ENCODE data around the gene SRMS. TPM values are rescaled to one million over a fixed set of nuclear protein-coding genes. Genes with fewer than 3 reads are reported as not detected.

Gene SRMS
- total RNA-seq, 1 donor from 2014 or later = not detected

DNA sequence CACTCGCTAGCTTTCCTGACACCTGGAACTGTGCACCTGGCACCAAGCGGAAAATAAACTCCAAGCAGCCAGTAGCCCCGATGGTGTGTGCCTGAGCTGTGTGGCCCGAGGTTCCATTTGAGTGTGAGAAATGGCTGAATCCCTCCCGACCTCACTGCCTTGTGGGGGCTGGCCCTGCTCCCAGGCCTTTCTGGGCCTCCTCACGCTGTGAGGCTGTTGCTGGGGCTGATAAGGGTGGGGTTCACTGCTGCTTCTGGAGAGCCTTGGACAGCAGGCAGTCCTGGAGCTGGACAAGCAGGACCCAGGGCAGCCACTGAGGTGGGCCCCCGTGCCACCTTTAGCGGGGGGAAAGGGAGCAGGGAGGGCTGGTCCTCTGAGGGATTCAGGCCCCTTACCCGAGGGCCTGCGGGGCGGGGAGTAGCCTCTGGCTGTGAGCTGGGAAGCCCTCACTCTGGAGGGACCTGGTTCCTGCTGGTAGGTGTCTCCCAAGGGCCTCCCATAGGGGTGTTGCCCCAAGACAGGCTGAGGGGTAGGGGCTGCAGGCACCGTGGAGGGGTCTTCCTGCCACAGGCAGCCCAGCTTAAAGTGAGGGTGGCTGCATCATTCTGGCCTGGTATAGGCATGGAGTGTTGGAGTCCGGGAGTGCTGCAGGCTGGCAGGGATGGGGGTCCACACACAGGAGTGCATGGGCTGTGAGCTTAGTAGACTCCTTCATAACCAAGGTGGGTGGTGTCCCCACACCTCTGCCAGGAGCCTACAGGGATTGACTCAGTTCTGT, 25.3 kb downstream of the SRMS start:
- Histone ChIP-seq H3K36me3 (ENCODE audit: control insufficient read depth in 3 of 3, insufficient read depth in 3 of 3, low read length in 3 of 3) (peaks cover 11 to 18% (median 12%) of the 10 kb centered on the region in 3 donors), H3K4me1 (ENCODE audit: control insufficient read depth in 3 of 3, insufficient read depth in 3 of 3, low read length in 3 of 3) (peaks cover 22 to 36% (median 22%) of the 10 kb centered on the region in 3 donors), H3K27me3 (ENCODE audit: control insufficient read depth in 3 of 3, insufficient read depth in 3 of 3, low read length in 3 of 3) (no peaks in the 10 kb centered on the region), H3K9me3 (ENCODE audit: control insufficient read depth in 3 of 3, low read length in 3 of 3) (no peaks in the 10 kb centered on the region), H3K27ac (ENCODE audit: low read depth, low read length) (no peak overlapping the region), H3K9ac (ENCODE audit: low read depth in 1 of 3, low read length in 3 of 3) (peak overlapping the region in 1 of 3 donors; percentile 50), H3K4me3 (ENCODE audit: low read length in 3 of 3) (peak overlapping the region in 2 of 3 donors; percentile 29 to 46)

- Histone ChIP-seq H3K27ac (ENCODE audit: low read depth, low read length) (no peak overlapping the region), H3K36me3 (ENCODE audit: control insufficient read depth in 3 of 3, insufficient read depth in 3 of 3, low read length in 3 of 3) (peaks cover 11 to 18% (median 12%) of the 10 kb centered on the region in 3 donors), H3K4me1 (ENCODE audit: control insufficient read depth in 3 of 3, insufficient read depth in 3 of 3, low read length in 3 of 3) (peaks cover 22 to 36% (median 22%) of the 10 kb centered on the region in 3 donors), H3K9ac (ENCODE audit: low read depth in 1 of 3, low read length in 3 of 3) (peak overlapping the region; percentile 43 to 84 (median 81)), H3K4me3 (ENCODE audit: low read length in 3 of 3) (peak overlapping the region; percentile 62 to 80 (median 78)), H3K9me3 (ENCODE audit: control insufficient read depth in 3 of 3, low read length in 3 of 3) (no peaks in the 10 kb centered on the region), H3K27me3 (ENCODE audit: control insufficient read depth in 3 of 3, insufficient read depth in 3 of 3, low read length in 3 of 3) (no peaks in the 10 kb centered on the region)
Measured at GRCh38 chr20:63521602-63522001, 25.9 kb downstream of the SRMS start.

DNA sequence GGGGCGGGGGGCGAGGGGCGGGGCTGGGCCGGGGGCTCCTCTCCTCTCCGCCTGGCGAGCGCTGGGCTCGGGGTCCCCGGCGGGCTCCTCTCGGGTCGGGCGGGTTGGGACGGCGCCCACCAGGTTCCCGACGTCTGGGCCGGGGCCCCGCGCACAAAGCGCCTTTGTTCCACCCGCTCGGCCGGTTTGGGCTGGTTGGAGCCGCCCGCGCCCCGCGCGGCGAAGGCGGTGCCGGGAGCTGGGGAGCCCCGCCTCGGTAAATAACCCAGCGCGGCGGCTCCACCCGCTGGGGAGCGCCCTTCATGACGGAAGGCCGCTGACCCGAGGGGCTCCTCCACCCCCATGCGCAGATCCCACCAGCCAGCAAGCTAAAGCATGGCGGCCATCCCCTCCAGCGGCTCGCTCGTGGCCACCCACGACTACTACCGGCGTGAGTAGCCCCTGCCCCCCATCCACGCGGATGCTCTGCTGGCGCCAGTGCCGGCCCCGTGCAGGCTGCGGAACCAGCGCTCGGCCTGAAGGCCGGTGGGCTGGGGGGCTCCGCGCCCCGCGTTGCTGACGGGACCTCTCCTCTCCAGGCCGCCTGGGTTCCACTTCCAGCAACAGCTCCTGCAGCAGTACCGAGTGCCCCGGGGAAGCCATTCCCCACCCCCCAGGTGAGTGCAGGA, 26.5 kb downstream of the SRMS start:
- Histone ChIP-seq H3K4me1 (ENCODE audit: control insufficient read depth in 3 of 3, insufficient read depth in 3 of 3, low read length in 3 of 3) (peaks cover 22 to 36% (median 22%) of the 10 kb centered on the region in 3 donors), H3K4me3 (ENCODE audit: low read length in 3 of 3) (peak overlapping the region; percentile 62 to 80 (median 78)), H3K27ac (ENCODE audit: low read depth, low read length) (peak overlapping the region; percentile 79), H3K9ac (ENCODE audit: low read depth in 1 of 3, low read length in 3 of 3) (peak overlapping the region; percentile 43 to 84 (median 81)), H3K36me3 (ENCODE audit: control insufficient read depth in 3 of 3, insufficient read depth in 3 of 3, low read length in 3 of 3) (peaks cover 11 to 18% (median 12%) of the 10 kb centered on the region in 3 donors), H3K9me3 (ENCODE audit: control insufficient read depth in 3 of 3, low read length in 3 of 3) (no peaks in the 10 kb centered on the region), H3K27me3 (ENCODE audit: control insufficient read depth in 3 of 3, insufficient read depth in 3 of 3, low read length in 3 of 3) (no peaks in the 10 kb centered on the region)

DNA sequence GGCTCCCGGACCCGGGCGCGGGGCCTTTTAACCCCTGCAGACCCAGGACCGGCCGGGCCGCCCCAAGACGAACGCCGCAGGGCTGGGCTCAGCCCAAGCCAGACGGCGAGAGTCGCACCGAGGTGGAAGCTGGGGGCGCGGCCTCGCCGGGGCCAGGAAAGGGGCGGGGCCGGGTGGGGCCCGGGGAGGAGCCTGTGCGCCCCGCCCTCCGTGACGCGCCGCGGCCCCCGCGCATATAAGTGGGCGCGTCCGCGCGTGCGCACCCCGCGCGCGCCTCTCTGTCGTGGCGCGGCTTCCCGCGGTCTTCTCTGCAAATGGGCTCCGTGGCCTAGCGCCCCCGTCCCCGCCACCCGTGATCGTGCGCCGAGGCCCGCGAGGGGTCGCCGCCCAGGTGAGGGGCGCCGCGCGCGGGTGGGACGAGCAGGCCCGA, 27.0 kb downstream of the SRMS start, which contains the start of gene PPDPF:
PPDPF (plus strand) TSS at position 262 of the 430 bp plus-strand sequence. CDS start 544 bp downstream, outside the sequence.
- H3K4me1 ChIP-seq (ENCODE audit: control insufficient read depth in 3 of 3, insufficient read depth in 3 of 3, low read length in 3 of 3) = peaks cover 22 to 36% (median 22%) of the 10 kb centered on the region in 3 donors

GRCh38 chr20:63519668-63520503, 27.7 kb downstream of the SRMS start:
- Histone ChIP-seq H3K27ac (ENCODE audit: low read depth, low read length) (peak overlapping the region; percentile 79), H3K9me3 (ENCODE audit: control insufficient read depth in 3 of 3, low read length in 3 of 3) (no peaks in the 10 kb centered on the region), H3K9ac (ENCODE audit: low read depth in 1 of 3, low read length in 3 of 3) (peak overlapping the region in 2 of 3 donors; percentile 79 to 81), H3K36me3 (ENCODE audit: control insufficient read depth in 3 of 3, insufficient read depth in 3 of 3, low read length in 3 of 3) (peaks cover 11 to 18% (median 12%) of the 10 kb centered on the region in 3 donors), H3K4me1 (ENCODE audit: control insufficient read depth in 3 of 3, insufficient read depth in 3 of 3, low read length in 3 of 3) (peaks cover 22 to 36% (median 22%) of the 10 kb centered on the region in 3 donors), H3K27me3 (ENCODE audit: control insufficient read depth in 3 of 3, insufficient read depth in 3 of 3, low read length in 3 of 3) (no peaks in the 10 kb centered on the region), H3K4me3 (ENCODE audit: low read length in 3 of 3) (peak overlapping the region; percentile 60 to 80 (median 78))

More for the DNA sequence above, 27.0 kb downstream of the SRMS start, which contains the start of gene PPDPF:
- H3K27ac ChIP-seq (ENCODE audit: low read depth, low read length) = peak within 1 kb of the TSS; percentile 79
- H3K4me3 ChIP-seq (ENCODE audit: low read length in 3 of 3) = peak within 1 kb of the TSS; percentile 62 to 80 (median 78)
- no peaks in the 10 kb centered on the region for H3K9me3 ChIP-seq (ENCODE audit: control insufficient read depth in 3 of 3, low read length in 3 of 3)
- peaks cover 11 to 18% (median 12%) of the 10 kb centered on the region in 3 donors for H3K36me3 ChIP-seq (ENCODE audit: control insufficient read depth in 3 of 3, insufficient read depth in 3 of 3, low read length in 3 of 3)
- peak within 1 kb of the TSS; percentile 43 to 84 (median 81) for H3K9ac ChIP-seq (ENCODE audit: low read depth in 1 of 3, low read length in 3 of 3)
- no peaks in the 10 kb centered on the region for H3K27me3 ChIP-seq (ENCODE audit: control insufficient read depth in 3 of 3, insufficient read depth in 3 of 3, low read length in 3 of 3)

DNA sequence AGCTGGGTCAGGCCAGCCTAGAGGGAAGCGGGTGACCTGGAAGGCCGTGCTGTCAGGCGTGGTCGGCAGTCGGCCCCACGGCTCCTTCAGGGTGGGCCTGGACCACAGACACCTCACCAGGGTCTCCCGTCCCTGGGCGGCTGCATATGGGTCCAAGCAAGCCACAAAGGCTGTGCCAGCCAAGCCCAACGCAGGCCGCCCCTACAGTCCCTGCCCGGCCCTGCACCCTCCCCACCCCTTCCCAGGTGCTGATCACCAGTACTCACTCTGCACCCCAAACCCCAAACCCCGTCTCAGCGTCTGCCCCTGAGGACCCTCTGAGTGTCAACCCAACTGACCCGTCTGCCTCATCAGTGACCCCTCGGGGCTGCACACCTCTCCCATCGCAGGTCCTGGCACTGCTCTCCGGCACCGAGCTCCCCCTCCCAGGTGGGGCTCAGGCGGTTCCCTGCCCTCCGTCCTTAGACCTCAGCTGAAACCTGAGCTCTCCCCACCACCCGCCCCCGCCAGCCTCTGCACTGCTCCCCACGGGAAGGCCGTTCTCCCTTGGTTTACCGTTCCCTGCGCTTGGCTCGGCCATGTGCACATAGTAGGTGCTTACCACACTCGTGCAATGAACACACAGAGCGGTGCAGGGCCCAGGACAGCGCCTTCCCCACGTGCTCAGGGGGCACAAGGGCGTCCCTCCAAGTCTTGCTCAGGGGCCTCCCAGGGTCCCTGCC, 28.4 kb downstream of the SRMS start:
- H3K36me3 ChIP-seq (ENCODE audit: control insufficient read depth in 3 of 3, insufficient read depth in 3 of 3, low read length in 3 of 3) = peaks cover 11 to 18% (median 12%) of the 10 kb centered on the region in 3 donors
- H3K27ac ChIP-seq (ENCODE audit: low read depth, low read length) = peak overlapping the region; percentile 79
- H3K27me3 ChIP-seq (ENCODE audit: control insufficient read depth in 3 of 3, insufficient read depth in 3 of 3, low read length in 3 of 3) = no peaks in the 10 kb centered on the region
- peaks cover 22 to 36% (median 22%) of the 10 kb centered on the region in 3 donors for H3K4me1 ChIP-seq (ENCODE audit: control insufficient read depth in 3 of 3, insufficient read depth in 3 of 3, low read length in 3 of 3)
- no peaks in the 10 kb centered on the region for H3K9me3 ChIP-seq (ENCODE audit: control insufficient read depth in 3 of 3, low read length in 3 of 3)
- H3K9ac ChIP-seq (ENCODE audit: low read depth in 1 of 3, low read length in 3 of 3) = peak overlapping the region in 2 of 3 donors; percentile 79 to 81
- peak overlapping the region; percentile 60 to 80 (median 78) for H3K4me3 ChIP-seq (ENCODE audit: low read length in 3 of 3)

DNA sequence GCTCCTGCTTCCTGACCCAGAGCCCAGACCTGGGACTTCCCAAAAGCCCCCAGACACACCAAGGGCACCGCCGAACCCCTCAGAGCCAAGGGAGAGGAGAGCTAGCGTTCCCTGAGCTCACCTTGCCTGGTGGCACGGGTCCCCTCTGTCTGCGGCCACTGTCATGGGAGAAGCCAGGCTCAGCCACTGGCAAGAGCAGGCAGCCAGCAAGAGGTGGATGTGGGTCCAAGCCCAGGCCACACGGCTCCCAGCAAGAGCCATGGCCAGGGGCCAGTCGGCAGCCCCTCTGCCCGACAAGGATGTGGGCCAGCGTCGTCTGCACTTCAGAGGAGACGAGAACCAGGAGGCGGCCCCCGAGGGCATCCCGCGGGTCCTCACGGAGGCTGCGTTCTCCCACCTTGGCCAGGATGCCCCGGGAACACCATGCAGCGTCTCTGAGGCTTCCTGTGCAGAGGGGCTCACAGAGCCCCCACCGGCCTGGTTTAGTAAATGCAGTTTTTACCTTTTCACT, 29.1 kb downstream of the SRMS start:
- Histone ChIP-seq H3K4me3 (ENCODE audit: low read length in 3 of 3) (no peak overlapping the region), H3K36me3 (ENCODE audit: control insufficient read depth in 3 of 3, insufficient read depth in 3 of 3, low read length in 3 of 3) (peaks cover 11 to 18% (median 12%) of the 10 kb centered on the region in 3 donors), H3K27me3 (ENCODE audit: control insufficient read depth in 3 of 3, insufficient read depth in 3 of 3, low read length in 3 of 3) (no peaks in the 10 kb centered on the region), H3K9me3 (ENCODE audit: control insufficient read depth in 3 of 3, low read length in 3 of 3) (no peaks in the 10 kb centered on the region), H3K27ac (ENCODE audit: low read depth, low read length) (no peak overlapping the region), H3K9ac (ENCODE audit: low read depth in 1 of 3, low read length in 3 of 3) (no peak overlapping the region), H3K4me1 (ENCODE audit: control insufficient read depth in 3 of 3, insufficient read depth in 3 of 3, low read length in 3 of 3) (peaks cover 22 to 36% (median 22%) of the 10 kb centered on the region in 3 donors)

- no peak overlapping the region for H3K9ac ChIP-seq (ENCODE audit: low read depth in 1 of 3, low read length in 3 of 3)
- no peak overlapping the region for H3K4me3 ChIP-seq (ENCODE audit: low read length in 3 of 3)
- H3K4me1 ChIP-seq (ENCODE audit: control insufficient read depth in 3 of 3, insufficient read depth in 3 of 3, low read length in 3 of 3) = peaks cover 20 to 34% (median 22%) of the 10 kb centered on the region in 3 donors
- H3K27ac ChIP-seq (ENCODE audit: low read depth, low read length) = no peak overlapping the region
- peaks cover 6 to 14% (median 7%) of the 10 kb centered on the region in 3 donors for H3K36me3 ChIP-seq (ENCODE audit: control insufficient read depth in 3 of 3, insufficient read depth in 3 of 3, low read length in 3 of 3)
- no peaks in the 10 kb centered on the region for H3K9me3 ChIP-seq (ENCODE audit: control insufficient read depth in 3 of 3, low read length in 3 of 3)
- H3K27me3 ChIP-seq (ENCODE audit: control insufficient read depth in 3 of 3, insufficient read depth in 3 of 3, low read length in 3 of 3) = no peaks in the 10 kb centered on the region
Measured at GRCh38 chr20:63517376-63518309, 29.9 kb downstream of the SRMS start.
